Daoy (cell line): Measurements from ENCODE around the gene TRAF3. TPM values are rescaled to one million over a fixed set of nuclear protein-coding genes. Genes with fewer than 3 reads are reported as not detected.
"Not testable (repeated sequence)": the region's sequence is repeated elsewhere in the genome, so short reads cannot be mapped to it uniquely, and the experiment has no call there.

ENCODE experiments used
- DNase-seq: peaks from one replicate; pipeline ENCODE4 v3.0.0-alpha.2; 2015; ENCODE audit warnings: low read depth
- total RNA-seq: library from RNA; depleted of rRNA; stranded (reverse); fragments of >200 nt; shearing (Covaris generic); gene quantifications from 2 replicates; pipeline ENCODE4 v1.2.3, GENCODE V29; 2014

The TRAF3 gene
- total RNA-seq, 1 experiment from 2014 or later, result 35.7 TPM

DNA sequence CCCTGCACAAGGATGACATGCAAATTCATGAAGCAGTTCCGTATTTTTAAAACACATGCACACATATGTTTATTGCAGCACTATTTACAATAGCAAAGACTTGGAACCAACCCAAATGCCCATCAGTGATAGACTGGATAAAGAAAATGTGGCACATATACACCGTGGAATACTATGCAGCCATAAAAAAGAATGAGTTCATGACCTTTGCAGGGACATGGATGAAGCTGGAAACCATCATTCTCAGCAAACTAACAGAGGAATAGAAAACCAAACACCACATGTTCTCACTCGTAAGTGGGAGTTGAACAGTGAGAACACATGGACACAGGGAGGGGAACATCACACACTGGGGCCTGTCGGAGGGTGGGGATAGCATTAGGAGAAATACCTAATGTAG is 88.7 kb downstream of the TRAF3 start:
- DNase-seq, result not testable (repeated sequence)

DNA sequence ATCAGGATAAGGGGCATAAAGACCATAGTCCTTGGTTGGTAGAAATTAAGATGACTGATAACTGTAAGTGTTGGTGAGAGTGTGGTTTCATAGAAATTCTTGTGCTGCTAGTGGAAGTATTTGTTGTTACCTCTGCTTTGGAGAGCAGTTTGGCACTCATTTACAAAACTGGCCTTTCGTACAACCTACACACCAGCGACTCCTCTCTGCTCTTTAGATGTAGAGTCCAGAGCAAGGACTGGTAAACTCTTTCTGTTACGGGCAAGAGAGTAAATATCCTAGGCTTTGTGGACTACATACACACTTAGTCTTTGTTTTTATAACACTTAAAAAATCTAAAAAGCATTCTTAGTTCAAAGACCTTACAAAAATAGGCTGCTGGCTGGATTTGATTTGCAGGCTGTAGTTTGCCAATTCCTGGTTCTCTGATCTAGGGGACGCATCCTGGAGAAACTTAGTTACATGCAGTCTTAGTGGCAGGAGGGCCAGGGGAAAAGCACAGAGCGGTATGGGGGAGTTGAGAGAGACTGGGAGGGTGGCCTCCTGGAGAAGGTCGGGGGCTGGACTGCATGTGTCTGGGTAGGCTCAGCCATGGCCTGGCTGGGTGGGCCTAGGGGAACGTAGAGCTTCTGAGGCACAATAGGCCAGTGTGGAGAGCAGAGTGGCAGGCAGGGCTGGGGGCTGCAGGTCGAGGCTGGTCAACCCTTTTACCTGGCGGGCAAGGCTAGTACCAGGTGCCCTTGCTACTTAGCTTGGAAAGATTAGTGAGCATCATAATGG is 89.9 kb downstream of the TRAF3 start:
- DNase-seq, result no peak

DNA sequence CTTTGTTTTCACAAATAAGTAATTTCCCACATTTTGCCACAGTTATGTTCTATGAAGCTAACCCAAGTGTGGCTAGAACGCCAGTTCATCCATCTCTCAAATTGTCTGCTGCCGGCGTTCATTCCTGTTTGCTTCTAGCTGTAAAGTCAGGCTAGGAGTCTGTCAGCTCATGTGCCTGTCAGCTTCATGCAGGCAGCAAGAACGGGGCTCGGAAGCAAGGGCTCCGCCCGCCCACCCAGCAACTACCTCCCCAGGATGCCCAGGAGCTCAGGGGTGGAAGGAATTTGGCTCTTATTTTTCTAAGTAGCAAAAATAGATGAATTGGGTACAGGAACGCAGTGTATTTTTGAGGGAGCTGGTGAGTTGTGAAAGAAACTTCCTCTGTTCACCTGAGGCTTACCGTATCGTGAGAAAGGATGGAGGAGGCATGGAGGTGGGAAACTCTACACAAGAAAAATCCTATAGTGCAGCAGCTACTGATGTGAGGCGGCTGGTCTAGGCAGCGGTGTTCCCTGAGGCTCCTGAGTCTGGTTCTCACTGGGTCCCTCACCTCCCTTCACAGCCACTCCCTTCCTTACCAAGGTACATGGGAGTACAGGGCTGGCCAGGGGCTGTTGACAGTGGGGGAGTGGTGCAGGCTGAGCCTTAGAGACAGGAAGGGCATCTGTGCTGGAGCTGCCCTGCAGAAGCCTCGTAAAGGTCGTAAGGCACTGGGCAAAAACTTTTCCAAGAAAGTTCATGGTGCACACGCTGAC is 90.8 kb downstream of the TRAF3 start:
- no peak for DNase-seq

DNA sequence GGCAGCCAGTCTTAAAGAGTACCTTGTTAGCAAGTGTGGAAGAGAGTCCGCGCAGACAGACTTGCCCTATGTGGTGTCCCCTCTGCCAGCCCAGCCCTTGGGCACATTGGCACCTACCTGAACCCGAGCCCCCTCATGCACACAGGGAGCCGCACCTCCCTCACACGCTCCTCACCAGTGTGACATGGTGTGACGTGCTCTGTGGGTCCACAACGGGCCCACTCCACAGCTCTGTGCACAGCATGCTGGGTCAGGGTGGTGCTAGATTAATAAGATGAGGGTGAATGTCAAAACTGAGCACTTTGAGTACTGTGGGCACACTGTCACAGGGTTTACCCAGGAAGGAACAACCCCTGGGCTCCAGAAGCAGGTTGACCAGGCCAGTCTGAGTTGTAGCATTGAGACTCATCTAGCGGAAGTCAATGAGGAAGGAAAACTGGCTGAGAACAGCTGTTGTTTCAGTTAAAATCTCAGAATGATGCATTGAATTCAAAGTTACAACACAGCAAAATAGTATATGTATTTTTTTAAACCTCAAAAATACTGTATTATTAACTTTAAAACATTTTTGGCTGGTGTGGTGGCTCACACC is 91.8 kb downstream of the TRAF3 start:
- no peak for DNase-seq

DNA sequence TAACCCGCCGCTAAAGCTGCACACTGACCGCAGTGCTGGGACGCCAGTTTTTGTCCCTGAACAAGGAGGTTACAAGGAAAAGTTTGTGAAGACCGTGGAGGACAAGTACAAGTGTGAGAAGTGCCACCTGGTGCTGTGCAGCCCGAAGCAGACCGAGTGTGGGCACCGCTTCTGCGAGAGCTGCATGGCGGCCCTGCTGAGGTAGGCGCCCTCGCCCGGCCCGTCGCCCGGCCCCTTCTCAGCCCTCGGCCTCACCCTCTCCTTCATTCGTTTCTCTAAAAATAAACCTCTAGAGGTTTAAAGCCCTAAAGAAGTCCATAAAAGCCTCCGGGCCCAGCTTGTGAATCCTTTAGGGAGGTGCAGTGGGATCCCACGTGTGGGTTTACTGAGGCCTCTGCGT is 93.0 kb downstream of the TRAF3 start:
- DNase-seq, result no peak

DNA sequence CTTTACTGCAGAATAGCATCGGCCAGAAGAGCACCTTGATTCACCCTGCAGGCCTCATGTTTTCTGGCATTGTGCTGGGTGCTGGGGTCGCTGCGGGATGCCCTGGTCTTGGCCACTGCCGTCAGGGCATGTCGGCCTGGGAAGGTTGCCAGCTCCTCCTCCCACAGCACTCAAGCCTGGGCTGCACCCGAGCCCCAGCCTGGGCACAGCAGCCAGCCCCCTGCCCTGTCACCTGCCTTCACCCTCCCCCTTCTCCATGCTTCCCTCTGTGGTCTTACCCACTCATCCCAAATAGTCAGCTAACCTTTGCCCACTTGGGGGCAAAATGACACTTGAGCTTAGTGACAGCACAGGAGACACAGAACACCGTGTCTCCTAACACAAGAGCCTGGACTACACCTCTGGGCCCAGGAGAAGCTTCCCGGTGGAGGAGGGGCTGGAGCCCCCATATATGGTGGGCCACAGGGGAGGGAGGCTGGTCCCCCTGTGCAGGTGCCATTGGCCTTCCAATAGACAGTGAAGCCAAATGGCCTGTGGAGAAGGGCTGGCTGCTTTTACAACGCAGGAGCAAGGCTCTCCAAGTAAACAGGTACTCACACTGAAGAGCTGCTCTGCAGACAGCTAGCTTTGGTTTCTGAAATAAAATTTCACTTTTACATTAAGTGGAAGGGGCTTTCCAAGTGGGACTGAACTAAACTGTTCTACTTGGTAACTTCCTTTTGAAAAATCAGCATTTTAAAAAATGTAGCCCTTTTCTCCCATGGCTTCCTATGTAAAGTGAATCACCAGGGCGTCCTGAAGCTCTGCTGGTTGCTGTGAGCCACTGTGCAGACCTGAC is 94.0 kb downstream of the TRAF3 start:
- no peak for DNase-seq

DNA sequence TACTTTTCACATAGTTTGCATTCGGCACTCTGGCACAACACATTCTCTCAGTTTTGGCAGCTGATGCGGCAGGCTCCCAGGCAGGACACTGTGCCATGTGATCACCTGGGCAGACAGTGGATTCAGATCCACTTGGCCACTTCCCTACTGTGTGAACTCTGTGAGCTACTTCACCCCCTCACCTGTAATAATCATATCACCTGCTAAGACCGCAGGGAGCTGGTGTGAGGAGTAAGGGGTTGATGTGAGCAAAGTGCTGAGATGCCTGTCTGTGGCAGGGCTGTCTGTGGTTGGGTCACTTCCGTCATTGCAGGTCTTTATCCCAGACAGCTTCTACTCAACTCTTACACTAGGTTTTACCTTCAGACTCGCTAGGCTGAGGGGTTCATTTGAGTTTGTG is 94.8 kb downstream of the TRAF3 start:
- DNase-seq, result no peak

DNA sequence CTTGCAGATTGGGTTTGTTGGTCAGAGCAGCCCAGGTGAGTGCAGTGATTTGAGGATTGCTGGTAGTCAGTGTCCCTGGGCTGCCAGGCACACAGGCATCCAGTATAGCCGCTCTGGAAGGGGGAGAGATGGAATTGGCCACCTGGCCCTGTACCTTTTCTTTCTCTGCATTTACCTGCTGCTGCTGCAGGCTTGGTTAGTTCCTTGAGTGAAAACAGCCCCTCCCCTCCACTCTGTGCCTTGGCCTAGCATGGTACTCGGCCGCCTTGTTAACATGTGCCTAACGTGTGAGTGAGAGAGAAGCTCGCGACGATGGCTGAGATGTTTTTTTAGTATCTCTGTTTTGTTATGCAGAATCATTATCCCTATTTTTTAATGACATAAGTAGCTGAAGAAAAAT is 95.9 kb downstream of the TRAF3 start:
- DNase-seq, result no peak

DNA sequence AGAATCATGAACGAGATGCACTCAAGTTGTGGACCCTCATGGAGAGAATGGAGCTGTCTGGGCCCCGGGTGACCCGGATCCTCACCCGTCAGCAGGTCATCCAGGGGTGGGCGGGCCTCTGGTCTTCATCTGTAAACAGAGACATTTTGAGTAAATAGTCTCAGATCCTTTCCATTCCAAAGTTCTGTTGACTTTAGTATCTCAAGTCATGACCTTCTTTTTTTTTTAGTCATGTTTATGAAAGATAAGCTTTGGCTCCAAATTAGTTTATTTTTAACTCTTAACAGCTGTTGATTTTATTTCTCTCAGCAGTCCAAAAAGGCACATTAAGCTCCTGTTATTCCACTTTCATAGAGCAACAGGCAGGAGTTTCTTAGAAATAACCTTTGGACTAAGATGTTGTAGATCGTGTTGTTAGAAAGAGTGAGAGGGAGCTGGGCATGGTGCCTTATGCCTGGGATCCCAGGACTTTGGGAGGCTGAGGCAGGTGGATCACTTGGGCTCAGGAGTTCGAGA is 96.4 kb downstream of the TRAF3 start:
- DNase-seq, result no peak

DNA sequence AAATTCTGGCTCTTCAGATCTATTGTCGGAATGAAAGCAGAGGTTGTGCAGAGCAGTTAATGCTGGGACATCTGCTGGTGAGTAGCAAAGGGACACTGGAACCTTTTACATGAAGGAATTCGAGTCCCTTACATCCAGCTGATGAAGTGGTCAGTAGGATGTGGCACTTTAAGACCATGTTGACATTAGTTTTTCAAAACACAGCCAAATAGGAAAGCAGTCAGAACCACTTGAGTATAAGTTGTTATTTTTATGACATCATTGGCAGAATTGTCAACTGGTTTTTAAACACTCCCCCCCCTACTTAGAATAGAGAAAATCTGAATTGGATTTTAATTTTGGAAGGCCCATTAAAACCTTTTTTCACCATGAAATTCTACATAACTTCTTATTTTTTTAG is 98.4 kb downstream of the TRAF3 start:
- no peak for DNase-seq

DNA sequence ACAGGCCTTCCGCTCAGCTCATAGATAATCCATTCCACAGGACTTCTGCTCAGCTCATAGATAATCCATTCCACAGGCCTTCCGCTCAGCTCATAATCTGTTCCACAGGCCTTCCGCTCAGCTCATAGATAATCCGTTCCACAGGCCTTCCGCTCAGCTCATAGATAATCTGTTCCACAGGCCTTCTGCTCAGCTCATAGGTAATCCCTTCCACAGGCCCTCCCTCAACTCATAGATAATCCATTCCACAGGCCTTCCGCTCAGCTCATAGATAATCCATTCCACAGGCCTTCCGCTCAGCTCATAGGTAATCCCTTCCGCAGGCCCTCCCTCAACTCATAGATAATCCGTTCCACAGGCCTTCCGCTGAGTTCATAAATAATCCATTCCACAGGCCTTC is 100.3 kb downstream of the TRAF3 start:
- DNase-seq, result not testable (repeated sequence)

DNA sequence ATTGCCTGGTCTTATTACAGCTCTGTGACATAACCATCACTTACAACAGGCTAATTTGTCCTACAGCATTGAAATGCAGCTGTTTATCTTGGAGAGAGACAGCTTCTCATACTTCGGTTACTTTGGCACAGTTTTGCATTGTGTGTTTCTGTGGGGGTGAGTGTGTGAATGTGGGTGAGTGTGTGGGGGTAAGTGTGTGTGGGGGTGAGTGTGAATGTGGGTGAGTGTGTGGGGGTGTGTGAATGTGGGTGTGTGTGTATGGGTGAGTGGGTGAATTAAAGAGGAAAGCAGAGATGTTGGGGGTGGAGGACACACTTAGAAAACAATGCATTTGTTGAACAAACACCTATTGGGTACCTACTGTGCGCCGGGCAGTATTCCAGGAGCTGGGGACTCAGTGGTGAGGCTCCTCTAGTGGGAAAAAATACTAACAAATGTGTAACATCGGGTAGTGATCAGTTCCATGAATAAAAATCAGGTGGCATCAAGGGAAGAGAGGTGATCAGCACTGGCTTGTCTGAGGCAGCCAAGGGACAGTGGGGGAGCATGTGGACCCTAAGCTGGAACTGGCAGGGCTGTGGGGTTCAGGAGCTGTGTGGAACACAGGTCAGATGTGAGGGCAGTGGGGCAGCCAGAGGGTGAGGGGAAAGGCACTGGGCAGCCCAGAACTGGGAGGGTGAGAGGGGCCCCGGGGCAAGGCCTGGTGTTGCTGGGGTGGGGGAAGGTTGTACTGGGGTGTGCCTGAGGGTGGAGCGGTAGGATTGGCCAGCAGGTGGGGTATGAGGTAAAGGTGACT is 101.1 kb downstream of the TRAF3 start:
- no peak for DNase-seq

DNA sequence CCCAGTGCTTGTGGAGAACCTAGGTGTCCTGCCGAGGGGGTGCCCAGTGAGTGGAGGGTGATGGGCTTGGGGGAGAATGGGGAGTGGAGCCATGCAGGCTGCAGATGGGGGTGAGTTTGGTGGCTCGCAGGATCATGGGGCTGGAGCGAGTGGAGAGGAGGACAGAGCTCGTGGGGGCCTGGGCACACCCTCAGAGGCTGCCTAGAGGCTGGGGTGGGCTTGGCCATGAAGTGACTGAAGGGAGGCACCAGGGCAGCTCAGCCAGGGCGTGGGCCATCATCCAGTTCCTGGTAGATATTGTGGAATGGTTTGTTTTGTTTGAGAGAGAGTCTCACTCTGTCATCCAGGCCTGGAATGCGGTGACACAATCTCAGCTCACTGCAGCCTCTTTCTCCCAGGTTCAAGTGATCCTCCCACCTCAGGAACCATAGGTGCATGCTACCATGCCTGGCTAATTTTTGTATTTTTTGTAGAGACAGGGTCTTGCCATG is 101.8 kb downstream of the TRAF3 start:
- no peak for DNase-seq

DNA sequence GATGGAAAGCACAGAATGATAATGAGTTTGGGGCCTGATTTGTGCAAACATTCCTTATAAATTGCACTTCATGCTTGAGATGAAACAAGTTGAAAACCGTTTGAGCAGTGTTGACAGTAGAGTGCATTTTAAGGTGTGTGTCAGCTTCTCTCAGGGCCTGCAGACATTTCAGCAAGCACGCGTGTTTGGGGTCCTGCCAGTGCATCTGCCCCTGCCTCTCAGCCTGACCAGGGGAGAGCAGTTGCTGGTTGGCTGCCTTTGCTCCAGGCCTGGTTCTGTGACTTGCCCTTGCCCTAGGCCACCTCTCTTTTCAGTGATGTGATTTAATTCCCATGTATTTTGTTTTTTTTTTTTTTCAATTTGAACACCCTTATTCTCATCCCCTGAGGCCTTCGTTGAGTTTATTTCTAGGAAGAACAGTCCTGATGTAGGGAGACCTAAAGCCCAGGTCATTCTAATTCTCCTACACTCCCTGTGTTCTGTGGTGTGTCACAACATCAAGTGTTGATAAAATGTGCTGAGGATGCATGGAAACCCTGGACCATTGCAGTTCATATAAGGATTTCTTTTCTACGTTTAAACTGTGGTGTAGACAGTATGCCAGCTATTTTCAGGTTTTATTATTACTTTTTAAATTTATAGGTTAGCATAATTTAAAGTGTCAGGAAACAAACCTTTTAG is 105.1 kb downstream of the TRAF3 start:
- no peak for DNase-seq

DNA sequence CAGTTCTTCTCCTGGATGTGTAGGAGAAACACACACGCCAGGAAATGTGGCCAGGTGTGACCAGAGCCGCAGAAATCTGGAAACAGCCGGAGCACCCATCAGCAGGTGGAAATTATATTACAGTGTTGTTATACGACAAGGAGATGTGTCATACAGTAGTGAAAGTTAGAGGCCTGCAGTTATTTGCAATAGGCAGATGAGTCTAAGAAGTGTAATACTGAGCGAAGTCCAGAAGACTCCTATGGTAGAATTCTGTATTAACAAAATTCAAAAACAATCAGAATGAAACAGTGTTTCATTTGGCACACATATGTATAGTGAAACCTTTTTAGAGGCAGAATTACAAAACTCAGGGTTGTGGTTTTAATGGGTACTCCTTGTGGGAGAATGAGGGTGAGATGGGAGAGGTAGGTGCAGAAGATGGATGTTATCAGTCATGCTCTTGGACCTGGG is 105.9 kb downstream of the TRAF3 start:
- no peak for DNase-seq

DNA sequence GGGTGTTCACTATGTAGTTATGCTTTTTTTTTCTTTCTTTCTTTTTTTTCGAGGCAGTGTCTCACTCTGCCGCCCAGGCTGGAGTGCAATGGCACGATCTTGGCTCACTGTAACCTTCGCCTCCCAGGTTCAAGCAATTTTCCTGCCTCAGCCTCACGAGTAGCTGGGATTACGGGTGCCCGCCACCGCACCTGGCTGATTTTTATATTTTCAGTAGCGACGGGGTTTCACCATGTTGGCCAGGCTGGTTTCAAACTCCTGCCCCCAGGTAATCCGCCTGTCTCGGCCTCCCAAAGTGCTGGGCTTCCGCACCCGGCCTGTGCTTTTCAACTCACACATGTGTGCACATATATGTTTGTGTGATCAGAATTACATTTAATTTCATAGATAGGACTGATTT is 106.3 kb downstream of the TRAF3 start:
- no peak for DNase-seq

DNA sequence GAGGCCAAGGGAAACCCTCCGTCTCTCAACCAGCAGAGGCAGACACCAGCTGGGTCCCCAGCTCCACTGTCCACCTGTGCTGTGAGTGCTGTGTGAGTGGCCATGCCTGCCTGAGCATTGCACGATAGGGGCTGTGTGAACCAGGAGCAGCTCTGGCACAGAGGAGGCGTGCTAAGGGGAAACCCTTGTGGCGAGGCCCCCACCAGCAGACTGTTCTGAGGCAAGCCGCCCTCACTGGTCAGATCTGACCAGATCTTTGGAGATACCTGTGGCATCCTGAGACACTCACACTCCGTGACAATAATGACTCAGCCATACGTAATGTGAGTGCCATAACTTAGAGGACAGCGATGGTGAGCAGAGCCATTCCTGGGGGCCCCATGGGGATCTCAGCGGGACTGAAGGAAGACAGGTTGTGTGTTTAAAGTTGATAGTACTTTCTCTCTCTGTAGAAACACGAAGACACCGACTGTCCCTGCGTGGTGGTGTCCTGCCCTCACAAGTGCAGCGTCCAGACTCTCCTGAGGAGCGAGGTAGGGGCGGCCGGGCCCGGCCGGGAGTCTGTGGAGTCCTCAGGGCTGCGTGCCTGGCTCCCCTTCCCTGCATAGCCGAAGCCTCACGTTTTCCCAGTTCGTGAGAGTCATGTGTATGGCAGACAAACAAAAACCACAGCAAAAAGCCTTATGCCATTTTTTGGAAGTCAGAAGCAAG is 108.6 kb downstream of the TRAF3 start:
- DNase-seq, result no peak

DNA sequence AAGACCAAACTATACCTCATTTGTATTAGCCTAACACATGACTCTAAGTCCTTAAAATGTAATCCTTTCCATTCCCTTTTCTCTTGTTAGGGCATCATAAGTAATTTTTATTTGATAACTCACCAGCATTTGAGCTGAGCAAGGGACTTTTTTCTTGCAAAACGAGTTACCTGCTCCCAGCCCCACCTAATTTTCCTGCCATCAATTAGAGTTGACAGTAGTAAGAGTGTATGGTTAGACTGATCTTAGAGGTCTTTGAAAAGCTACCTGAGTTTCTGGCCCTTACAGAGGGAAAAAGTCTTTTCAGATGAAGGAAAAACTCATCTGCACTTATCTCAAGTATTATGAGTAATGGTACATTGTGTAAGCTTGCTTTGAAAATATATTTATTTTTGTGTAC is 111.5 kb downstream of the TRAF3 start:
- DNase-seq, result no peak

DNA sequence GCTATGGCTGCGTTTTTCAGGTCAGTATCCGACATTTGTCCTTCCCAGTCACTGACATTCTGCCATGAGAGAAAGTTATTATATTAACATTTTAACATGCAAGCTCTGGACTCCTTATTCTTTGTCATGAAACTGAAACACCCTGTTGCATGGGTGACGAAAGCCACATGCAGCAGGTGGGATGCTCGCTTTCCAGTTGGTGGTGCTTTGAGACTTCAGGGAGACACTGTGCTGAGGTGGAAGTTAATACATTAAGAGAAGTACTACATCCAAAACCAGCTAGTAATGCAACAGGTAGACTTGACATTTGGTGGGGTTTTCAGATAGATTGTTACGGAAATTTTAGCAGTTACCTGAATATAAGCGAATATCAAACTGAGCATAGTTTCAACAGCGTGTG is 112.4 kb downstream of the TRAF3 start:
- DNase-seq, result no peak

DNA sequence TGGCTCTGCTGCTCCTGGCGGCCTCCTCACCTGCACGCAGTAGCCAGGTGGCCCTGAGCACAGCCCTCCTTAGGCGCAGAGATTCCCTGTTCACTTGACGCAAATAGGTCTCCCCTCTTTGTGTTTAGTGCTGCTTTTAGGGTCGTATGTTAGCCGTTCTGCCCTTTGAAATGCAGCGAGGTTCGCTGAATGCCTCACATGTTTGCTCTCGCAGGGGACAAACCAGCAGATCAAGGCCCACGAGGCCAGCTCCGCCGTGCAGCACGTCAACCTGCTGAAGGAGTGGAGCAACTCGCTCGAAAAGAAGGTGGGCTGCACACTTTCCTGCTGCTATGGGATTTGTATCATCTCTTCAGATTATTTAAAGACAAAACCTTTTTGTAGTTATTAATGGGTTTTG is 113.9 kb downstream of the TRAF3 start:
- DNase-seq, result no peak
